ENCODE measurements around the gene TNFRSF1A. TPM values are rescaled to one million over a fixed set of nuclear protein-coding genes. Genes with fewer than 3 reads are reported as not detected.
A peak's percentile ranks its signal among the peaks of the same experiment; 100 is the strongest.

Gene TNFRSF1A
- total RNA-seq, 1 experiment from 2014 or later: 59.9 TPM

GRCh38 chr12:6367969-6368892 is 26.4 kb upstream of the TNFRSF1A start:
- peaks cover 52% of the 10 kb centered on the region in 2 experiments for H3K4me1 Mint-ChIP-seq
- no peak overlapping the region for H3K4me2 ChIP-seq (ENCODE audit: insufficient read depth, insufficient read length, low read length)

More at GRCh38 chr12:6367969-6368892, 26.4 kb upstream of the TNFRSF1A start:
- H3K36me3 Mint-ChIP-seq (ENCODE audit: insufficient read depth in 1 of 3, low read depth in 3 of 3): peaks cover 16 to 53% (median 44%) of the 10 kb centered on the region in 3 experiments
- WGBS (ENCODE audit: extremely low coverage, insufficient read length, low lambda C conversion rate): no CpG with 5 or more reads among the region's 15 CpGs
- Histone ChIP-seq H4K8ac (replicated peaks; ENCODE audit: insufficient read length, low read depth, low read length) (no peak overlapping the region), H2AFZ (ENCODE audit: low read length) (no peak overlapping the region), H2BK120ac (ENCODE audit: low read depth, low read length, poor library complexity, severe bottlenecking) (no peak overlapping the region), H3K79me2 (ENCODE audit: insufficient read depth, low read length) (peaks cover 21% of the 10 kb centered on the region), H2AK5ac (ENCODE audit: insufficient read length, low read length) (no peak overlapping the region), H3K14ac (ENCODE audit: insufficient read depth, low read length) (no peak overlapping the region), H4K91ac (ENCODE audit: insufficient read length, low read depth, low read length) (no peak overlapping the region), H3T11ph (ENCODE audit: low read length) (no peak overlapping the region), H2BK5ac (ENCODE audit: insufficient read length, low read length) (no peak overlapping the region), H3K23ac (ENCODE audit: insufficient read length, low read depth, low read length) (no peak overlapping the region), H3K9me3 (ENCODE audit: control insufficient read depth, low read depth, low read length) (no peaks in the 10 kb centered on the region), H3K4me1 (ENCODE audit: insufficient read depth, low read length) (peaks cover 15% of the 10 kb centered on the region; the same call in 1 of the 2 replicates), H3K79me1 (ENCODE audit: insufficient read depth, low read depth, low read length, poor library complexity, severe bottlenecking) (peaks cover 9% of the 10 kb centered on the region), H3K27me3 (ENCODE audit: insufficient read depth, low read length) (no peaks in the 10 kb centered on the region), H4K20me1 (ENCODE audit: control insufficient read depth, insufficient read depth, insufficient read length) (no peaks in the 10 kb centered on the region), H3K23me2 (ENCODE audit: insufficient read length, low read depth, low read length, poor library complexity, severe bottlenecking) (peaks cover 22% of the 10 kb centered on the region), H3K4ac (ENCODE audit: low read depth, low read length) (no peak overlapping the region), H3K18ac (ENCODE audit: insufficient read length, low read depth, low read length) (no peak overlapping the region), H3K56ac (ENCODE audit: insufficient read length, low read depth, low read length) (no peak overlapping the region), H2BK15ac (ENCODE audit: low read depth, low read length) (no peak overlapping the region), H3K9ac (ENCODE audit: extremely low read depth, insufficient read length, low read length) (no peak overlapping the region), H2BK20ac (ENCODE audit: low read depth, low read length, poor library complexity, severe bottlenecking) (no peak overlapping the region), H4K5ac (ENCODE audit: insufficient read length, low read depth, low read length) (no peak overlapping the region), H2BK12ac (ENCODE audit: insufficient read length, low read depth, low read length) (no peak overlapping the region), H3K27ac (ENCODE audit: insufficient read length, low read depth, low read length) (no peak overlapping the region)
- H3K9me3 Mint-ChIP-seq: no peaks in the 10 kb centered on the region; a peak in 1 of 5 replicates
- no peak for DNase-seq
- H3K27ac Mint-ChIP-seq: peak overlapping the region; percentile 40 to 68 (median 53); a peak in 4 of 7 replicates
- no peaks in the 10 kb centered on the region for H3K27me3 Mint-ChIP-seq (ENCODE audit: low read depth)
- TF ChIP-seq CTCF (conservative IDR thresholded peaks at IDR 0.05): no peak
- no peak overlapping the region for H3K4me3 Mint-ChIP-seq

All from H9 (cell line).